Measurements from ENCODE around the gene HIVEP2. TPM values are rescaled to one million over a fixed set of nuclear protein-coding genes. Genes with fewer than 3 reads are reported as not detected.

Gene HIVEP2
- total and polyA plus RNA-seq, 2 of the 4 experiments (the other 2 are of a cell fraction): 4.3 to 11.3 TPM

DNA sequence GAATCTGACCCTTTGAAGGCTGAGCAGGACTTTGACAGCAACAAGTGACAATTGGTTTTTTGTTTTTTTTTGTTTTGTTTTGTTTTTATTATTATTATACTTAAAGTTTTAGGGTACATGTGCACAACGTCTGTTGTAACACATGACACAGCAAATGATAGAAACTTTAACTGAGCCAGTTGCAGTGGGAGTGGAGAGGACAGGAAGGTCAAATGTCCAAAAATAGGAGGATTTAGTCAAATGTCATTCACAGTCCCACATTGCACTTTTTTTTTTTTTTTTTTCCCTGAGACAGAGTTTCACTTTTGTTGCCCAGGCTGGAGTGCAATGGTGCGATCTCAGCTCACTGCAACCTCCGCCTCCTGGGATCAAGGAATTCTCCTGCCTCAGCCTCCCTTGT is 223.0 kb downstream of the HIVEP2 start:
- H4K91ac ChIP-seq (ENCODE audit: insufficient read depth, low read depth, low read length): no peak overlapping the region
- TF ChIP-seq BHLHE40 (IDR thresholded peaks at IDR 0.05; ENCODE audit: low read depth, low read length) (no peak), MAZ (IDR thresholded peaks at IDR 0.05; ENCODE audit: borderline replicate concordance, low read depth, low read length) (no peak), MXI1 (IDR thresholded peaks at IDR 0.05; ENCODE audit: borderline replicate concordance, low read depth, low read length) (no peak)
- H2BK15ac ChIP-seq (ENCODE audit: low read depth, low read length): no peak overlapping the region
- dilution Hi-C loops (cut with HindIII; ENCODE audit: low sequenced_read_pairs, unreplicated experiment) (no loop called here), intact Hi-C loops (cut with micrococcal nuclease) (no loop called here), in situ Hi-C loops (cut with MboI; ENCODE audit: low sequenced_read_pairs) (no loop called here)
- no peak overlapping the region for H3K9ac ChIP-seq (ENCODE audit: low read depth, low read length)
- H3K9me1 ChIP-seq (ENCODE audit: insufficient read depth, low read length): no peaks in the 10 kb centered on the region
- H3K27ac ChIP-seq (ENCODE audit: insufficient read depth, low read length): no peak overlapping the region
- H2BK120ac ChIP-seq (ENCODE audit: low read depth, low read length): no peak overlapping the region
- H3K4ac ChIP-seq (ENCODE audit: low read depth, low read length): no peak overlapping the region
- POLR2A ChIA-PET (ENCODE audit: unreplicated experiment): no interaction called here
- no peaks in the 10 kb centered on the region for H4K20me1 ChIP-seq (ENCODE audit: insufficient read depth, low read length)
- no peak overlapping the region for H4K8ac ChIP-seq (ENCODE audit: low read depth in 2 of 2, low read length in 2 of 2)
- no peak overlapping the region for H3K23ac ChIP-seq (ENCODE audit: low read depth, low read length)
- H3K4me2 ChIP-seq (ENCODE audit: low read depth, low read length): no peak overlapping the region
- CTCF ChIA-PET: no interaction called here
- H4K5ac ChIP-seq (ENCODE audit: low read depth, low read length): no peak overlapping the region
- ATAC-seq (ENCODE audit: low read depth): no peak
- H3K9me3 ChIP-seq (ENCODE audit: control insufficient read depth, insufficient read depth, low read length): peaks cover 5% of the 10 kb centered on the region; the same call in 1 of the 2 replicates
- H2BK5ac ChIP-seq (ENCODE audit: low read depth, low read length, poor library complexity, severe bottlenecking): no peak overlapping the region
- no peak overlapping the region for H3K56ac ChIP-seq (ENCODE audit: extremely low read depth, insufficient read depth, low read length)
- no CpG with 5 or more reads among the region's 3 CpGs for WGBS, 2 experiments (ENCODE audit: extremely low coverage in 2 of 2, insufficient read length in 1 of 2)
- H2AK5ac ChIP-seq (ENCODE audit: low read depth, low read length): no peak overlapping the region
- no peak overlapping the region for H3K18ac ChIP-seq (ENCODE audit: low read depth, low read length)
- no peaks in the 10 kb centered on the region for H3K27me3 ChIP-seq (ENCODE audit: control insufficient read depth, insufficient read depth, low read length)
- no peak overlapping the region for H2BK20ac ChIP-seq (ENCODE audit: low read depth, low read length)
- H3K4me1 ChIP-seq (ENCODE audit: control insufficient read depth, insufficient read depth, low read length): no peaks in the 10 kb centered on the region
- H3K14ac ChIP-seq (replicated peaks; ENCODE audit: low read depth, low read length): no peak overlapping the region
- no peak overlapping the region for H2AK9ac ChIP-seq (replicated peaks; ENCODE audit: low read depth, low read length, poor library complexity)
- no peaks in the 10 kb centered on the region for H3K36me3 ChIP-seq (ENCODE audit: control insufficient read depth, insufficient read depth, low read length)
- no TSS peak for BruUV-seq (replicated peaks)
- DNase-seq: no peak
- H3K79me1 ChIP-seq (ENCODE audit: low read depth in 1 of 2, low read length in 2 of 2): no peaks in the 10 kb centered on the region
- H2AFZ ChIP-seq (replicated peaks; ENCODE audit: low read length, poor library complexity): no peak overlapping the region
- no peak overlapping the region for H3K4me3 ChIP-seq (ENCODE audit: insufficient read depth, low read depth, low read length)
